IMR-90 (cell line): Measurements from ENCODE around the gene DENND6B. TPM values are rescaled to one million over a fixed set of nuclear protein-coding genes. Genes with fewer than 3 reads are reported as not detected.

Experiments
- ATAC-seq: fragments of 200-7000 bp; cut with Tn5 transposase; 2 replicates; pipeline ENCODE4 v1.9.1; 2020; ENCODE audit warnings: low read depth, mild to moderate bottlenecking, moderate library complexity
- BruUV-seq: library from RNA; stranded (reverse); fragments of 400-500 nt; replicated peaks from 2 replicates; lab custom pipeline; 2021; lab: Mats Ljungman, UMichigan
- CTCF ChIA-PET: fragments of 300-600 bp; formaldehyde crosslinking; extraction: SDS; loops from one replicate; lab custom pipeline; 2021; ENCODE audit warnings: antibody characterized with exemption; lab: Yijun Ruan, JAX
- POLR2A ChIA-PET: fragments of 300-600 bp; sonication (Branson Sonifier 250); formaldehyde crosslinking; loops from one replicate; lab custom pipeline; 2022; ENCODE audit warnings: antibody characterized with exemption; ENCODE audit not compliant: unreplicated experiment; lab: Charles Lee
- DNase-seq: peaks from one replicate; pipeline ENCODE4 v3.0.0; 2013
- H2AFZ ChIP-seq: replicated peaks from 2 replicates; pipeline ENCODE3; 2013; ENCODE audit warnings: low read length, mild to moderate bottlenecking; ENCODE audit not compliant: poor library complexity
- H2AK5ac ChIP-seq: 2 replicates; pipeline ENCODE4 v1.6.1; 2013; ENCODE audit warnings: low read depth, low read length, inconsistent platforms
- H2AK9ac ChIP-seq: replicated peaks from 2 replicates; pipeline ENCODE3; 2013; ENCODE audit warnings: mild to moderate bottlenecking, low read depth, low read length, moderate library complexity; ENCODE audit not compliant: poor library complexity
- H2BK120ac ChIP-seq: 2 replicates; pipeline ENCODE4 v1.6.1; 2013; ENCODE audit warnings: low read depth, low read length, inconsistent platforms
- H2BK15ac ChIP-seq: 3 replicates; pipeline ENCODE4 v1.6.1; 2013; ENCODE audit warnings: low read depth, low read length, inconsistent platforms
- H2BK20ac ChIP-seq: 2 replicates; pipeline ENCODE4 v1.6.1; 2013; ENCODE audit warnings: low read depth, mild to moderate bottlenecking, inconsistent platforms, low read length, moderate library complexity
- H2BK5ac ChIP-seq: 2 replicates; pipeline ENCODE4 v1.6.1; 2013; ENCODE audit warnings: mild to moderate bottlenecking, low read depth, low read length, inconsistent platforms; ENCODE audit not compliant: poor library complexity, severe bottlenecking
- H3K14ac ChIP-seq: replicated peaks from 2 replicates; pipeline ENCODE4 v1.6.1; 2013; ENCODE audit warnings: low read depth, low read length, inconsistent platforms
- H3K18ac ChIP-seq: 2 replicates; pipeline ENCODE4 v1.6.1; 2013; ENCODE audit warnings: low read depth, low read length, control low read depth
- H3K23ac ChIP-seq: 2 replicates; pipeline ENCODE4 v1.6.1; 2013; ENCODE audit warnings: low read depth, low read length, inconsistent platforms
- H3K27ac ChIP-seq: 2 replicates; pipeline ENCODE4 v1.5.1; 2013; ENCODE audit warnings: mild to moderate bottlenecking, control low read depth, low read length; ENCODE audit not compliant: insufficient read depth
- H3K27me3 ChIP-seq: 2 replicates; pipeline ENCODE4 v1.6.1; 2013; ENCODE audit warnings: low read length; ENCODE audit not compliant: control insufficient read depth, insufficient read depth
- H3K36me3 ChIP-seq: 2 replicates; pipeline ENCODE4 v1.6.1; 2013; ENCODE audit warnings: low read length, mixed read lengths; ENCODE audit not compliant: control insufficient read depth, insufficient read depth
- H3K4ac ChIP-seq: 2 replicates; pipeline ENCODE4 v1.6.1; 2013; ENCODE audit warnings: low read depth, low read length, inconsistent platforms
- H3K4me1 ChIP-seq: 2 replicates; pipeline ENCODE4 v1.6.1; 2013; ENCODE audit warnings: low read length, mixed read lengths; ENCODE audit not compliant: control insufficient read depth, insufficient read depth
- H3K4me2 ChIP-seq: 2 replicates; pipeline ENCODE4 v1.6.1; 2013; ENCODE audit warnings: low read depth, mild to moderate bottlenecking, control low read depth, low read length, moderate library complexity
- H3K4me3 ChIP-seq: 2 replicates; pipeline ENCODE4 v1.5.1; 2013; ENCODE audit warnings: low read depth, mild to moderate bottlenecking, control low read depth, low read length, moderate library complexity; ENCODE audit not compliant: insufficient read depth
- H3K56ac ChIP-seq: 2 replicates; pipeline ENCODE4 v1.6.1; 2013; ENCODE audit warnings: low read length, inconsistent platforms; ENCODE audit not compliant: insufficient read depth; ENCODE audit errors: extremely low read depth
- H3K79me1 ChIP-seq, 2 experiments: 2 replicates each; pipeline ENCODE4 v1.6.1; 2013; ENCODE audit warnings: low read length in 2 of 2, inconsistent platforms in 1 of 2, low read depth in 1 of 2
- H3K9ac ChIP-seq: 2 replicates; pipeline ENCODE4 v1.6.1; 2013; ENCODE audit warnings: low read depth, low read length, control low read depth
- H3K9me1 ChIP-seq: 2 replicates; pipeline ENCODE4 v1.6.1; 2013; ENCODE audit warnings: low read length, inconsistent platforms; ENCODE audit not compliant: insufficient read depth
- H3K9me3 ChIP-seq: 2 replicates; pipeline ENCODE4 v1.6.1; 2013; ENCODE audit warnings: low read length; ENCODE audit not compliant: control insufficient read depth, insufficient read depth
- H4K20me1 ChIP-seq: 2 replicates; pipeline ENCODE4 v1.6.1; 2013; ENCODE audit warnings: low read length, inconsistent platforms; ENCODE audit not compliant: insufficient read depth
- H4K5ac ChIP-seq: 2 replicates; pipeline ENCODE4 v1.6.1; 2013; ENCODE audit warnings: mild to moderate bottlenecking, low read depth, low read length, control low read depth
- H4K8ac ChIP-seq, 2 experiments: 2 replicates each; pipeline ENCODE4 v1.6.1; 2013; ENCODE audit warnings: low read depth in 2 of 2, low read length in 2 of 2, control low read depth in 1 of 2, inconsistent platforms in 1 of 2
- H4K91ac ChIP-seq: 2 replicates; pipeline ENCODE4 v1.6.1; 2013; ENCODE audit warnings: low read depth, low read length, inconsistent platforms; ENCODE audit not compliant: insufficient read depth
- BHLHE40 ChIP-seq: fragments of 150-350 bp; IDR thresholded peaks from 2 replicates; pipeline ENCODE4 v1.6.1; 2016; ENCODE audit warnings: mild to moderate bottlenecking, low read depth, low read length
- CHD1 ChIP-seq: IDR thresholded peaks from 2 replicates; pipeline ENCODE4 v1.6.1; 2012; ENCODE audit warnings: low read depth, low read length, improper control_type of control experiment
- MAZ ChIP-seq: IDR thresholded peaks from 2 replicates; pipeline ENCODE4 v1.6.1; 2012; ENCODE audit warnings: low read depth, mild to moderate bottlenecking, low read length, improper control_type of control experiment, moderate library complexity, borderline replicate concordance
- RAD21 ChIP-seq: IDR thresholded peaks from 2 replicates; pipeline ENCODE4 v1.6.1; 2012; ENCODE audit warnings: low read length, improper control_type of control experiment
- WGBS, 2 experiments: methylation state at CpG; one replicate each; pipeline versions ENCODE4 v1.1.5 to v1.1.7; 2013; ENCODE audit warnings: missing lambda C conversion rate in 2 of 2; ENCODE audit not compliant: insufficient read length in 1 of 2; ENCODE audit errors: extremely low coverage in 2 of 2; 5-methylcytosine and 5-hydroxymethylcytosine counted together
- dilution Hi-C: fragments of 300-500 bp; cut with HindIII; formaldehyde crosslinking; loops from one replicate; pipeline ENCODE4 v1.14.3; 2018; ENCODE audit warnings: low sequenced_read_pairs; ENCODE audit not compliant: unreplicated experiment
- in situ Hi-C: fragments of 300-500 bp; cut with MboI; formaldehyde crosslinking; loops from 3 replicates; pipeline ENCODE4 v1.14.3; 2019; ENCODE audit warnings: low sequenced_read_pairs, inconsistent platforms, mixed read lengths
- intact Hi-C: fragments of 100-400 bp; cut with micrococcal nuclease; formaldehyde crosslinking; loops from 2 replicates; pipeline ENCODE4 v1.10.0; 2022
- polyA plus RNA-seq, 3 experiments: library from polyadenylated mRNA; depleted of rRNA; stranded (reverse); fragments of >200 nt; gene quantifications; 2 replicates each; pipeline ENCODE4 v1.2.3, GENCODE V29; 2012; ENCODE audit warnings: low replicate concordance in 1 of 3
- total RNA-seq: library from RNA; depleted of rRNA; stranded (reverse); fragments of >200 nt; gene quantifications from 2 replicates; pipeline ENCODE4 v1.2.3, GENCODE V29; 2012
- TF ChIP-seq, protein P1 (sequence below): conservative IDR thresholded peaks from 2 replicates; pipeline ENCODE4 v1.5.1; 2012; ENCODE audit warnings: mild to moderate bottlenecking, low read depth, low read length, improper control_type of control experiment

The DENND6B gene
- total and polyA plus RNA-seq, 2 of the 4 experiments (the other 2 are of a cell fraction), result 0.36 to 4.9 TPM

DNA sequence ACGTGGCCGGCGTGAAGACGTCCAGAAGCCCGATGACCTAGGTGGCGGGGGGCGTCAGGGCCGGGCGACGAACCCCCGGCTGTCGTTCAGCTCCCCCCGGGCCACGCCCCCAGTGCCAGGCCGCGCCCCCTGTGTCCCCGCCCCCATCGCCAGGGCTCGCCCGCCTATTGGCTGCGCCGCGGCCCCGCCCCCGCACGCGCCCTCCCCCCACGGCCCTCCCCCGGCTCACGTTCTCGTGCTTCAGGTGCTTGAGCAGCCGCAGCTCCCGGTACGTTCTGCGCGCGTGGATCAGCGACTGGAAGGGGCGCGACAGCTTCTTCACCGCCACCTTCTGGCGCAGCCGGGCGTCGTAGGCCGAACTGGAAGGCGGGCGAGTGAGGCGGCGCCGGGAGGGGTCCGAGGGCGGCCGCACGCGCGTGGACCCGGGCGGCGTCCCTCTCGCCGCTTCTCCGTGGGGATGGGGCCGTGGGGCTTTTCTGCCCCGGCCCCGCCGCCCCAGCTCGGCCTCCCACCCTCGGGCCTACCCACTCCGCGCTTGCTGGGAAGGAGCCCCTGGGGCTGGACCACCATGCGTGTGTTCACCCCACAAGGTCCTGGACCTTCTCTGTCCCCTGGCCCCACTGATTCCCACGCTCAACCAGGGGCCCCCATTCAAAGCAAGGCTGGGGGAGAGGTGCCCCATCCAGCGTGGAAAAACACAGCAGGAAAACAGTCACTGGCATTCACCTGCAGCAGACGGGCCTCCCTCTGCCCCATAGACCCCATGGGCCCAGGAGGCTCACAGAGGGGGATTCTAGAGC lies 59.0 kb downstream of the DENND6B start:
- Histone ChIP-seq H3K9ac (no peak overlapping the region), H2BK15ac (no peak overlapping the region), H4K91ac (no peak overlapping the region), H3K9me3 (no peaks in the 10 kb centered on the region), H3K79me1 (no peaks in the 10 kb centered on the region; a peak in 1 of 4 replicates), H3K9me1 (no peaks in the 10 kb centered on the region), H4K8ac (no peak overlapping the region), H3K56ac (no peak overlapping the region), H3K18ac (no peak overlapping the region), H3K4me2 (peak overlapping the region; percentile 95), H3K23ac (no peak overlapping the region), H3K27ac (no peak overlapping the region), H2BK20ac (no peak overlapping the region), H3K36me3 (peaks cover 1% of the 10 kb centered on the region; the same call in 1 of the 2 replicates), H4K5ac (no peak overlapping the region), H2AFZ (peak overlapping the region; percentile 88), H2BK5ac (no peak overlapping the region), H4K20me1 (peaks cover 20% of the 10 kb centered on the region), H3K4me1 (peaks cover 13% of the 10 kb centered on the region), H3K14ac (no peak overlapping the region), H3K4me3 (peak overlapping the region; percentile 45), H2AK5ac (no peak overlapping the region), H2AK9ac (no peak overlapping the region), H2BK120ac (no peak overlapping the region), H3K4ac (no peak overlapping the region), H3K27me3 (no peaks in the 10 kb centered on the region)
- ATAC-seq (peak; percentile 51), DNase-seq (peak; percentile 38)
- in situ Hi-C loops, result no loop called here
- BruUV-seq, result no TSS peak
- ChIA-PET POLR2A (interaction anchor here (0.7 kb wide), 1 partner anchor 74 kb away, joined by 7 read pairs; no protein-coding TSS in a partner anchor), CTCF (no interaction called here)
- dilution Hi-C loops, result no loop called here
- 5% methylated on average over 11 of the region's 75 CpGs; no CpG with 5 or more reads in 1 of the 2 experiments for WGBS, 2 experiments
- TF ChIP-seq, protein P1, sequence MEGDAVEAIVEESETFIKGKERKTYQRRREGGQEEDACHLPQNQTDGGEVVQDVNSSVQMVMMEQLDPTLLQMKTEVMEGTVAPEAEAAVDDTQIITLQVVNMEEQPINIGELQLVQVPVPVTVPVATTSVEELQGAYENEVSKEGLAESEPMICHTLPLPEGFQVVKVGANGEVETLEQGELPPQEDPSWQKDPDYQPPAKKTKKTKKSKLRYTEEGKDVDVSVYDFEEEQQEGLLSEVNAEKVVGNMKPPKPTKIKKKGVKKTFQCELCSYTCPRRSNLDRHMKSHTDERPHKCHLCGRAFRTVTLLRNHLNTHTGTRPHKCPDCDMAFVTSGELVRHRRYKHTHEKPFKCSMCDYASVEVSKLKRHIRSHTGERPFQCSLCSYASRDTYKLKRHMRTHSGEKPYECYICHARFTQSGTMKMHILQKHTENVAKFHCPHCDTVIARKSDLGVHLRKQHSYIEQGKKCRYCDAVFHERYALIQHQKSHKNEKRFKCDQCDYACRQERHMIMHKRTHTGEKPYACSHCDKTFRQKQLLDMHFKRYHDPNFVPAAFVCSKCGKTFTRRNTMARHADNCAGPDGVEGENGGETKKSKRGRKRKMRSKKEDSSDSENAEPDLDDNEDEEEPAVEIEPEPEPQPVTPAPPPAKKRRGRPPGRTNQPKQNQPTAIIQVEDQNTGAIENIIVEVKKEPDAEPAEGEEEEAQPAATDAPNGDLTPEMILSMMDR, result peak; percentile 33
- no peak for TF ChIP-seq CHD1
- peak; percentile 67 for TF ChIP-seq BHLHE40
- 0 out of 2 replicates have a peak, but pooled peaks have one; percentile 9 for TF ChIP-seq RAD21
- peak; percentile 42; the same call in 1 of the 2 replicates for TF ChIP-seq MAZ
- intact Hi-C loops, result no loop called here
